NT2/D1 (cell line): Measurements from ENCODE around the gene ZNF800.

Source experiments
- SUZ12 ChIP-seq: IDR thresholded peaks from 2 replicates; pipeline ENCODE4 v1.6.1; 2011; ENCODE audit not compliant: insufficient read length, insufficient read depth; ENCODE audit errors: extremely low read depth
- YY1 ChIP-seq: IDR thresholded peaks from 2 replicates; pipeline ENCODE4 v1.6.1; 2011; ENCODE audit not compliant: insufficient read length, insufficient read depth
- ZNF274 ChIP-seq: IDR thresholded peaks from 2 replicates; pipeline ENCODE4 v1.6.1; 2011; ENCODE audit warnings: mild to moderate bottlenecking, low read depth, low read length

GRCh38 chr7:127362364-127363027, 30.0 kb downstream of the ZNF800 start:
- TF ChIP-seq YY1 (no peak), ZNF274 (no peak), SUZ12 (no peak)
